Prostate gland (tissue), 2 donors: Measurements from ENCODE around the gene C4orf51. TPM values are rescaled to one million over a fixed set of nuclear protein-coding genes. Genes with fewer than 3 reads are reported as not detected.
A peak's percentile ranks its signal among the peaks of the same experiment; 100 is the strongest.

ENCODE experiments used
- DNase-seq: peaks from one replicate; pipeline ENCODE4 v3.0.0-alpha.2; 2019; ENCODE audit warnings: low spot score
- H3K27ac ChIP-seq, 2 donors: fragments of 200-600 bp; sonication (generic); 2 replicates each; pipeline ENCODE4 v1.5.1; 2017 to 2019
- H3K27me3 ChIP-seq: fragments of 200-600 bp; sonication (generic); replicated peaks from 2 replicates; pipeline ENCODE4 v1.5.1; 2019; ENCODE audit not compliant: insufficient read depth
- H3K36me3 ChIP-seq, 2 donors: fragments of 200-600 bp; sonication (generic); 1 replicate in 1 of 2; 2 replicates in 1 of 2; pipeline versions ENCODE4 v1.5.1 to v1.8.1; 2017 to 2019
- H3K4me1 ChIP-seq: fragments of 200-600 bp; sonication (generic); replicated peaks from 2 replicates; pipeline ENCODE4 v1.5.1; 2019
- H3K4me3 ChIP-seq, 2 donors: fragments of 200-600 bp; sonication (generic); 2 replicates each; pipeline ENCODE4 v1.5.1; 2017 to 2019
- H3K9me3 ChIP-seq: fragments of 200-600 bp; sonication (generic); 2 replicates; pipeline ENCODE4 v1.5.1; 2017
- CTCF ChIP-seq, 4 experiments: fragments of 200-600 bp in 2 of 4; fragments of 450-650 bp in 2 of 4; sonication (generic) in 2 of 4; IDR thresholded peaks; 1 replicate in 3 of 4; 2 replicates in 1 of 4; pipeline ENCODE4 v1.5.1; 2016 to 2019; ENCODE audit warnings: antibody characterized with exemption in 4 of 4, mild to moderate bottlenecking in 2 of 4, moderate library complexity in 2 of 4
- POLR2A ChIP-seq: fragments of 450-650 bp; IDR thresholded peaks from one replicate; pipeline ENCODE4 v1.6.1; 2016; ENCODE audit warnings: antibody characterized with exemption, mild to moderate bottlenecking
- POLR2AphosphoS5 ChIP-seq: sonication (generic); formaldehyde crosslinking; IDR thresholded peaks from one replicate; pipeline ENCODE4 v1.6.1; 2017; ENCODE audit warnings: antibody characterized with exemption
- WGBS: methylation state at CpG from one replicate; pipeline ENCODE4 v1.1.5; 2018; 5-methylcytosine and 5-hydroxymethylcytosine counted together
- intact Hi-C: fragments of 100-400 bp; cut with DNase I; formaldehyde crosslinking; loops from one replicate; pipeline ENCODE4 v1.14.2; 2022
- total RNA-seq, 2 donors: library from RNA; depleted of rRNA; stranded (reverse); fragments of >200 nt; gene quantifications; one replicate each; pipeline ENCODE4 v1.1.0, GENCODE V29; 2016

Gene C4orf51
- total RNA-seq, 2 donors from 2014 or later = not detected

GRCh38 chr4:145763399-145763798 is 83.5 kb downstream of the C4orf51 start:
- no peaks in the 10 kb centered on the region for H3K27me3 ChIP-seq
- intact Hi-C loops = no loop called here
- no peaks in the 10 kb centered on the region for H3K4me1 ChIP-seq
- TF ChIP-seq CTCF (IDR thresholded peaks at IDR 0.05) = no peak
- TF ChIP-seq POLR2AphosphoS5 = no peak
- no peak for DNase-seq
- H3K4me3 ChIP-seq = no peak overlapping the region
- no peak overlapping the region for H3K27ac ChIP-seq
- no peaks in the 10 kb centered on the region for H3K36me3 ChIP-seq
- no peaks in the 10 kb centered on the region for H3K9me3 ChIP-seq
- 91% methylated on average over 4 of the region's 4 CpGs for WGBS

- Histone ChIP-seq H3K36me3 (no peaks in the 10 kb centered on the region), H3K9me3 (no peaks in the 10 kb centered on the region), H3K4me1 (no peaks in the 10 kb centered on the region), H3K4me3 (no peak overlapping the region), H3K27me3 (no peaks in the 10 kb centered on the region), H3K27ac (no peak overlapping the region)
- DNase-seq = no peak
- TF ChIP-seq POLR2AphosphoS5 (no peak), CTCF (IDR thresholded peaks at IDR 0.05) (no peak), POLR2A (no peak)
- 98% methylated on average over 5 of the region's 5 CpGs for WGBS
- intact Hi-C loops = no loop called here
These were observed 86.3 kb downstream of the C4orf51 start for GRCh38 chr4:145766273-145766672.

- no peaks in the 10 kb centered on the region for H3K4me1 ChIP-seq
- no peaks in the 10 kb centered on the region for H3K27me3 ChIP-seq
- intact Hi-C loops = no loop called here
- no peak overlapping the region for H3K27ac ChIP-seq
- TF ChIP-seq POLR2AphosphoS5 = no peak
- no peak overlapping the region for H3K4me3 ChIP-seq
- H3K36me3 ChIP-seq = peaks cover 0 to 5% of the 10 kb centered on the region in 2 donors
- no peak for DNase-seq
- no peaks in the 10 kb centered on the region for H3K9me3 ChIP-seq
- WGBS = 89% methylated on average over 2 of the region's 2 CpGs
These were observed 89.6 kb downstream of the C4orf51 start for GRCh38 chr4:145769450-145770037.

- no peak for DNase-seq
- Histone ChIP-seq H3K9me3 (no peaks in the 10 kb centered on the region), H3K4me1 (no peaks in the 10 kb centered on the region), H3K27ac (no peak overlapping the region), H3K27me3 (no peaks in the 10 kb centered on the region), H3K4me3 (no peak overlapping the region), H3K36me3 (peaks cover 0 to 6% of the 10 kb centered on the region in 2 donors)
- no peak for TF ChIP-seq POLR2A
- TF ChIP-seq POLR2AphosphoS5 = no peak
- intact Hi-C loops = no loop called here
- WGBS = 88% methylated on average over 4 of the region's 4 CpGs
These were observed 90.2 kb downstream of the C4orf51 start for GRCh38 chr4:145770124-145770523.

GRCh38 chr4:145772347-145772746 is 92.4 kb downstream of the C4orf51 start:
- Histone ChIP-seq H3K36me3 (peaks cover 0 to 6% of the 10 kb centered on the region in 2 donors), H3K4me3 (no peak overlapping the region), H3K27ac (no peak overlapping the region), H3K9me3 (no peaks in the 10 kb centered on the region), H3K4me1 (no peaks in the 10 kb centered on the region), H3K27me3 (no peaks in the 10 kb centered on the region)
- TF ChIP-seq CTCF (IDR thresholded peaks at IDR 0.05) (no peak), POLR2AphosphoS5 (no peak), POLR2A (no peak)
- no peak for DNase-seq
- intact Hi-C loops = no loop called here
- WGBS = 84% methylated on average over 2 of the region's 2 CpGs

GRCh38 chr4:145773581-145774234 is 93.8 kb downstream of the C4orf51 start:
- WGBS = 51% methylated on average over 6 of the region's 6 CpGs
- intact Hi-C loops = no loop called here
- peak overlapping the region in 1 of 2 donors; percentile 2 for H3K27ac ChIP-seq
- no peak overlapping the region for H3K4me3 ChIP-seq
- no peaks in the 10 kb centered on the region for H3K4me1 ChIP-seq
- no peaks in the 10 kb centered on the region for H3K9me3 ChIP-seq
- TF ChIP-seq CTCF (IDR thresholded peaks at IDR 0.05) (no peak), POLR2AphosphoS5 (peak; percentile 46)
- H3K36me3 ChIP-seq = peaks cover 0 to 6% of the 10 kb centered on the region in 2 donors
- no peaks in the 10 kb centered on the region for H3K27me3 ChIP-seq
- DNase-seq = peak; percentile 39
